ENCODE results near the gene MAFG. TPM values are rescaled to one million over a fixed set of nuclear protein-coding genes. Genes with fewer than 3 reads are reported as not detected.
A peak's percentile ranks its signal among the peaks of the same experiment; 100 is the strongest.

Gene MAFG
- total and polyA plus RNA-seq, 9 donors: 8.2 to 18.1 (median 16.6) TPM

GRCh38 chr17:81939218-81939617 lies 11.7 kb upstream of the MAFG start:
- peak overlapping the region; percentile 39 for H3K4me3 ChIP-seq (ENCODE audit: low read length)
- H3K27ac ChIP-seq (ENCODE audit: low read length): peak overlapping the region; percentile 87
- peaks cover 63% of the 10 kb centered on the region for H3K4me1 ChIP-seq (ENCODE audit: control insufficient read depth, insufficient read depth, low read length)
- WGBS (ENCODE audit: insufficient coverage): 32% methylated on average over 6 of the region's 15 CpGs
- H3K9me3 ChIP-seq (replicated peaks; ENCODE audit: control insufficient read depth, low read depth, low read length): no peaks in the 10 kb centered on the region
- H3K36me3 ChIP-seq (ENCODE audit: control insufficient read depth, insufficient read depth, low read length): peaks cover 13% of the 10 kb centered on the region
- peaks cover 7% of the 10 kb centered on the region for H3K27me3 ChIP-seq (ENCODE audit: control insufficient read depth, insufficient read depth, low read length)
- no peak for DNase-seq

- 83% methylated on average over 6 of the region's 6 CpGs for WGBS (ENCODE audit: insufficient coverage)
- no peaks in the 10 kb centered on the region for H3K9me3 ChIP-seq (replicated peaks; ENCODE audit: control insufficient read depth, low read depth, low read length)
- H3K4me1 ChIP-seq (ENCODE audit: control insufficient read depth, insufficient read depth, low read length): peaks cover 59% of the 10 kb centered on the region
- no peaks in the 10 kb centered on the region for H3K27me3 ChIP-seq (ENCODE audit: control insufficient read depth, insufficient read depth, low read length)
- no peak for DNase-seq
- peak overlapping the region; percentile 26 for H3K4me3 ChIP-seq (ENCODE audit: low read length)
- H3K36me3 ChIP-seq (ENCODE audit: control insufficient read depth, insufficient read depth, low read length): peaks cover 29% of the 10 kb centered on the region
- H3K27ac ChIP-seq (ENCODE audit: low read length): no peak overlapping the region
Observed at GRCh38 chr17:81935709-81936084, 8.2 kb upstream of the MAFG start.

GRCh38 chr17:81934850-81935708 lies 7.5 kb upstream of the MAFG start:
- 82% methylated on average over 28 of the region's 38 CpGs for WGBS (ENCODE audit: insufficient coverage)
- H3K27me3 ChIP-seq (ENCODE audit: control insufficient read depth, insufficient read depth, low read length): no peaks in the 10 kb centered on the region
- H3K27ac ChIP-seq (ENCODE audit: low read length): no peak overlapping the region
- no peak for DNase-seq
- H3K4me1 ChIP-seq (ENCODE audit: control insufficient read depth, insufficient read depth, low read length): peaks cover 59% of the 10 kb centered on the region
- H3K4me3 ChIP-seq (ENCODE audit: low read length): no peak overlapping the region
- H3K36me3 ChIP-seq (ENCODE audit: control insufficient read depth, insufficient read depth, low read length): peaks cover 29% of the 10 kb centered on the region
- no peaks in the 10 kb centered on the region for H3K9me3 ChIP-seq (replicated peaks; ENCODE audit: control insufficient read depth, low read depth, low read length)

GRCh38 chr17:81934098-81934757 lies 6.7 kb upstream of the MAFG start:
- WGBS (ENCODE audit: insufficient coverage): 78% methylated on average over 18 of the region's 23 CpGs
- DNase-seq: no peak
- Histone ChIP-seq H3K27me3 (ENCODE audit: control insufficient read depth, insufficient read depth, low read length) (peaks cover 2% of the 10 kb centered on the region), H3K36me3 (ENCODE audit: control insufficient read depth, insufficient read depth, low read length) (peaks cover 29% of the 10 kb centered on the region), H3K9me3 (replicated peaks; ENCODE audit: control insufficient read depth, low read depth, low read length) (no peaks in the 10 kb centered on the region), H3K27ac (ENCODE audit: low read length) (no peak overlapping the region), H3K4me1 (ENCODE audit: control insufficient read depth, insufficient read depth, low read length) (peaks cover 55% of the 10 kb centered on the region), H3K4me3 (ENCODE audit: low read length) (no peak overlapping the region)

DNA sequence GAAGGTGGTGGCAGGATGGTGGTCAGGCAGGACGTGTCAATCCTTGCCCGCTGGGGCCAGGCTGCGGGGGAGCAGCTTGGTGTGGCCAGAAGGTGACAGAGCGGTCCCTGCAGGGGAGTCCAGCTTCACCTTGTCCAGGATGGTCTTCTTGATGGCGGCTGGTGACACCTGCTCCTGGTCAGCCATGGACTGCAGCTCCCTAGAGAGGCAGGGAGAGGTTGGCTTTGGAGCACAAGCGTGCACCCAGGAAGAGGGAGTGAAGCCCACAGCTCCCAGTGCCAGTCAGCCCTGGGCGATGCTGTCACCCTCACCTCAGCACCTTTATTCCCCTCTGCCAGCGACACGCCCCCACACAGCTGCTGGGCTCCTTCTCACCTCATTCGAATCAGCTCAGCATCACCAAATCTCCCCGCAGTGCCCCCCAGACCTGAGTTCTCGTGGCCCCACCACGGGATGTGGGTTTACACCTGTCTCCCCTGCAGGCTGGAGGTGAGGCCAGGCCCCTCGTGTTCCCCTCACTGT lies 5.7 kb upstream of the MAFG start:
- peaks cover 56% of the 10 kb centered on the region for H3K4me1 ChIP-seq (ENCODE audit: control insufficient read depth, insufficient read depth, low read length)
- H3K9me3 ChIP-seq (replicated peaks; ENCODE audit: control insufficient read depth, low read depth, low read length): no peaks in the 10 kb centered on the region
- WGBS (ENCODE audit: insufficient coverage): 77% methylated on average over 13 of the region's 14 CpGs
- H3K4me3 ChIP-seq (ENCODE audit: low read length): no peak overlapping the region
- no peak for DNase-seq
- peaks cover 29% of the 10 kb centered on the region for H3K36me3 ChIP-seq (ENCODE audit: control insufficient read depth, insufficient read depth, low read length)
- H3K27ac ChIP-seq (ENCODE audit: low read length): no peak overlapping the region
- H3K27me3 ChIP-seq (ENCODE audit: control insufficient read depth, insufficient read depth, low read length): peaks cover 12% of the 10 kb centered on the region

GRCh38 chr17:81932333-81932983 lies 4.9 kb upstream of the MAFG start:
- Histone ChIP-seq H3K36me3 (ENCODE audit: control insufficient read depth, insufficient read depth, low read length) (peaks cover 29% of the 10 kb centered on the region), H3K27me3 (ENCODE audit: control insufficient read depth, insufficient read depth, low read length) (peaks cover 14% of the 10 kb centered on the region), H3K4me3 (ENCODE audit: low read length) (no peak overlapping the region), H3K27ac (ENCODE audit: low read length) (no peak overlapping the region), H3K4me1 (ENCODE audit: control insufficient read depth, insufficient read depth, low read length) (peaks cover 53% of the 10 kb centered on the region), H3K9me3 (replicated peaks; ENCODE audit: control insufficient read depth, low read depth, low read length) (no peaks in the 10 kb centered on the region)
- 84% methylated on average over 8 of the region's 9 CpGs for WGBS (ENCODE audit: insufficient coverage)
- no peak for DNase-seq

DNA sequence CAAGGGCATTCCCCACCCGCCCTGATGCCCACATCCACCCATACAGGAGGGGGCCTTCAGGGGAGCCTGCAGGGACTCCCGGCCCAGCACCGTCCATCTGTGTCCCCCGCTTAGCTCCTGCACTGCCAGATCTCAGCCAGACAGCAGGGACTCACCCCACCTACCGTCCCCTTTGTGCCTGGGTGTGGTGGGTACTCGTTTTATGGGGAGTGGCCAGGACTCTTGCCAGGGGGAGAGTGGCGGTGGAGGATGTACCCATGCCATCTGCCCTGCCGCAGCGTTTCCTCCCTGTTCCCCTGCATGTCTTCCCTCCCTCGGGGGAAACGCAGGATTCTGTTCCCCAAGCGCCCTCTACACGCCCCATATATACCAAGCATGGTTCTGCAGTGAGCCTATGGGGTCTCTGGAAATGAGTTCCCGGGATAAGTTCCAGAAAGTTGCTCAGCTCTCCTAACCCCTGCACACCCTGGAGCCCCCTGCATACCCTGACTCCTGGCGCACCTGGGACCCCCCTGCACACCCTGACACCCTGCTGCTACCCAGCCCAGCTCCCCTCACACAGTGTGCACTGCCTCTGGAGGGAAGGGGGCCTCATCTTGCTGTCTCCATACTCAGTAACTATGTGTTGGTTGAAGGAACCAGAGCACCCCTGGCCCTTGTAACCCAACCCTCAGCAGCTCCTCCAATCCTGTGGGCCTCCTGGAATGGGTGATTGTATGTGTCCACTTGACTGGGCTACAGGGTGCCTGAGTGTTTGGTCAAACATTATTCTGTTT lies 4.2 kb upstream of the MAFG start:
- 60% methylated on average over 1 of the region's 15 CpGs for WGBS (ENCODE audit: insufficient coverage)
- peaks cover 14% of the 10 kb centered on the region for H3K27me3 ChIP-seq (ENCODE audit: control insufficient read depth, insufficient read depth, low read length)
- H3K4me1 ChIP-seq (ENCODE audit: control insufficient read depth, insufficient read depth, low read length): peaks cover 50% of the 10 kb centered on the region
- no peak overlapping the region for H3K4me3 ChIP-seq (ENCODE audit: low read length)
- peaks cover 29% of the 10 kb centered on the region for H3K36me3 ChIP-seq (ENCODE audit: control insufficient read depth, insufficient read depth, low read length)
- H3K27ac ChIP-seq (ENCODE audit: low read length): no peak overlapping the region
- no peaks in the 10 kb centered on the region for H3K9me3 ChIP-seq (replicated peaks; ENCODE audit: control insufficient read depth, low read depth, low read length)
- no peak for DNase-seq

DNA sequence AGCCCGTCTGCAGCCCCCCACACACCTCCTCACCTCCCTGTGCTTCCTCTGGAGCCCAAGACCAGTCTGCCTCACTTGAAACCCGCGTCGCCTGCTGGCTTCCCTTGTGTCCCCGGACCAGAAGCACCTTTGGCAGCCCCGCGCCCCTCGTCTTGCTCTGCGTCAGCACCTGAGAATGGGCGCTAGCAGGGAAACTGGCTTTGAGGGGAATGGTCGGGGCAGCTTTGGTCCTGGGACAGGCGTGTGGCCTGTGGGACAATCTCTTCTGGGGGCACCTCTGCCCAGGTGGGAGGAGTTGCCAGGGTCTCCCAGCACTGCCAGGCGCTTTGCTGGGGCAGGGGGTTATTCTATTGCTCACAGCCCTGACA lies 3.6 kb upstream of the MAFG start:
- Histone ChIP-seq H3K9me3 (replicated peaks; ENCODE audit: control insufficient read depth, low read depth, low read length) (no peaks in the 10 kb centered on the region), H3K36me3 (ENCODE audit: control insufficient read depth, insufficient read depth, low read length) (peaks cover 29% of the 10 kb centered on the region), H3K4me3 (ENCODE audit: low read length) (no peak overlapping the region), H3K27ac (ENCODE audit: low read length) (no peak overlapping the region), H3K4me1 (ENCODE audit: control insufficient read depth, insufficient read depth, low read length) (peaks cover 50% of the 10 kb centered on the region), H3K27me3 (ENCODE audit: control insufficient read depth, insufficient read depth, low read length) (peaks cover 14% of the 10 kb centered on the region)
- no peak for DNase-seq
- 51% methylated on average over 12 of the region's 13 CpGs for WGBS (ENCODE audit: insufficient coverage)

- H3K27me3 ChIP-seq (ENCODE audit: control insufficient read depth, insufficient read depth, low read length): peaks cover 14% of the 10 kb centered on the region
- H3K36me3 ChIP-seq (ENCODE audit: control insufficient read depth, insufficient read depth, low read length): peaks cover 28% of the 10 kb centered on the region
- H3K27ac ChIP-seq (ENCODE audit: low read length): peak overlapping the region; percentile 35
- DNase-seq: no peak
- H3K4me1 ChIP-seq (ENCODE audit: control insufficient read depth, insufficient read depth, low read length): peaks cover 50% of the 10 kb centered on the region
- no peak overlapping the region for H3K4me3 ChIP-seq (ENCODE audit: low read length)
- 55% methylated on average over 15 of the region's 20 CpGs for WGBS (ENCODE audit: insufficient coverage)
- H3K9me3 ChIP-seq (replicated peaks; ENCODE audit: control insufficient read depth, low read depth, low read length): no peaks in the 10 kb centered on the region
Observed at GRCh38 chr17:81930142-81931125, 2.9 kb upstream of the MAFG start.
